Kidney (tissue), 14 donors: ENCODE measurements around the gene SEC22A. TPM values are rescaled to one million over a fixed set of nuclear protein-coding genes. Genes with fewer than 3 reads are reported as not detected.
"Not testable (repeated sequence)": the region's sequence is repeated elsewhere in the genome, so short reads cannot be mapped to it uniquely, and the experiment has no call there.

Experiments used
- DNase-seq, 5 donors: peaks; one replicate each; pipeline ENCODE4 v3.0.0-alpha.2; 2013 to 2020
- FAIRE-seq: peaks from 2 replicates; lab custom pipeline; 2012; peaks lifted over from hg19 to GRCh38; lab: Jason Lieb, UNC
- H3K27ac ChIP-seq, 2 donors: one replicate each; pipeline ENCODE4 v1.7.0; 2013; ENCODE audit warnings: low read depth in 2 of 2, low read length in 2 of 2, inconsistent platforms in 1 of 2
- H3K27me3 ChIP-seq: one replicate; pipeline ENCODE4 v1.7.1; 2013; ENCODE audit warnings: low read length, inconsistent platforms; ENCODE audit not compliant: control insufficient read depth, insufficient read depth
- H3K36me3 ChIP-seq, 3 donors: one replicate each; pipeline versions ENCODE4 v1.7.0 to v1.7.1; 2013; ENCODE audit warnings: low read length in 3 of 3, control low read depth in 1 of 3, inconsistent platforms in 1 of 3; ENCODE audit not compliant: insufficient read depth in 3 of 3, control insufficient read depth in 2 of 3
- H3K4me1 ChIP-seq, 3 donors: one replicate each; pipeline versions ENCODE4 v1.7.0 to v1.7.1; 2013; ENCODE audit warnings: low read length in 3 of 3, inconsistent platforms in 1 of 3, low read depth in 1 of 3; ENCODE audit not compliant: control insufficient read depth in 2 of 3, insufficient read depth in 2 of 3
- H3K4me3 ChIP-seq, 3 donors: one replicate each; pipeline versions ENCODE4 v1.7.0 to v1.8.1; 2013; ENCODE audit warnings: low read length in 3 of 3, control low read depth in 1 of 3, inconsistent platforms in 1 of 3
- H3K9ac ChIP-seq, 3 donors: one replicate each; pipeline versions ENCODE4 v1.7.0 to v1.7.1; 2013; ENCODE audit warnings: low read length in 3 of 3, control low read depth in 1 of 3, inconsistent platforms in 1 of 3
- H3K9me3 ChIP-seq, 3 donors: one replicate each; pipeline versions ENCODE4 v1.7.0 to v1.7.1; 2013; ENCODE audit warnings: low read length in 3 of 3, control low read depth in 1 of 3, inconsistent platforms in 1 of 3; ENCODE audit not compliant: control insufficient read depth in 2 of 3, insufficient read depth in 1 of 3
- CTCF ChIP-seq: IDR thresholded peaks from 3 replicates; pipeline ENCODE4 v1.5.1; 2012; ENCODE audit warnings: mild to moderate bottlenecking, moderate library complexity, borderline replicate concordance; ENCODE audit not compliant: insufficient read depth; ENCODE audit errors: extremely low read depth
- intact Hi-C: fragments of 100-400 bp; cut with DNase I; formaldehyde crosslinking; loops from one replicate; pipeline ENCODE4 v1.11.1; 2022
- polyA plus RNA-seq: library from polyadenylated mRNA; stranded (reverse); fragments of 350-450 nt; fragmentation: Illumina TruSeq; extraction: RNeasy Lipid Tissue Mini Kit (QIAGEN cat#74804); gene quantifications from one replicate; pipeline ENCODE4 v1.2.3, GENCODE V29; 2014; ENCODE audit warnings: low read depth, low replicate concordance; ENCODE audit not compliant: insufficient read depth
- total RNA-seq: library from RNA; stranded (reverse); fragmentation: NEBNext Ultra II Directional; extraction: Animal tissue kit (Norgen Biotek cat#: 25700); gene quantifications from one replicate; pipeline ENCODE4 v1.2.1, GENCODE V29; 2021
- donor health status: control.
- donor health status: control.
- donor health status: control.
- donor health status: control.
- donor health status: control.
- donor health status: DM: yes; HTN: yes; CAD: no.
- donor health status: Normal renal cell carcinoma (clear cell type).

SEC22A gene
- total and polyA plus RNA-seq, 2 donors from 2014 or later, result 14.8 to 18.6 TPM

GRCh38 chr3:123202451-123202850 is 708 bp downstream of the SEC22A start:
- Histone ChIP-seq H3K9me3 (no peaks in the 10 kb centered on the region), H3K27ac (peak overlapping the region; percentile 67 to 69), H3K36me3 (no peaks in the 10 kb centered on the region), H3K4me3 (peak overlapping the region; percentile 68 to 95 (median 95)), H3K4me1 (peaks cover 0 to 11% (median 3%) of the 10 kb centered on the region in 3 donors), H3K9ac (peak overlapping the region; percentile 60 to 97 (median 86)), H3K27me3 (no peaks in the 10 kb centered on the region)
- DNase-seq (peak in 2 of 5 donors; percentile 14 to 39), FAIRE-seq (no peak)
- TF ChIP-seq CTCF, result no peak
- intact Hi-C loops, result no loop called here

- no peaks in the 10 kb centered on the region for H3K27me3 ChIP-seq
- intact Hi-C loops, result no loop called here
- FAIRE-seq (no peak), DNase-seq (no peak)
- no peak overlapping the region for H3K9ac ChIP-seq
- peaks cover 0 to 2% (median 0%) of the 10 kb centered on the region in 3 donors for H3K36me3 ChIP-seq
- H3K4me1 ChIP-seq, result no peaks in the 10 kb centered on the region
- H3K9me3 ChIP-seq, result no peaks in the 10 kb centered on the region
- H3K27ac ChIP-seq, result no peak overlapping the region
- no peak for TF ChIP-seq CTCF
- no peak overlapping the region for H3K4me3 ChIP-seq
Measured at GRCh38 chr3:123218990-123219389, 17.2 kb downstream of the SEC22A start.

GRCh38 chr3:123221369-123221768 is 19.6 kb downstream of the SEC22A start:
- H3K36me3 ChIP-seq, H3K9me3 ChIP-seq, FAIRE-seq, H3K27ac ChIP-seq, DNase-seq, H3K9ac ChIP-seq, H3K4me3 ChIP-seq, H3K4me1 ChIP-seq, H3K27me3 ChIP-seq, intact Hi-C loops: not testable (repeated sequence)

- H3K27me3 ChIP-seq, result no peaks in the 10 kb centered on the region
- no peaks in the 10 kb centered on the region for H3K4me1 ChIP-seq
- no peak overlapping the region for H3K27ac ChIP-seq
- H3K9ac ChIP-seq, result no peak overlapping the region
- peaks cover 0 to 6% (median 0%) of the 10 kb centered on the region in 3 donors for H3K9me3 ChIP-seq
- H3K36me3 ChIP-seq, result peaks cover 2 to 6% (median 4%) of the 10 kb centered on the region in 3 donors
- peak in 3 of 5 donors; percentile 43 to 71 (median 58) for DNase-seq
- no peak for FAIRE-seq
- intact Hi-C loops, result no loop called here
- TF ChIP-seq CTCF, result no peak
- no peak overlapping the region for H3K4me3 ChIP-seq
Measured at GRCh38 chr3:123225016-123225415, 23.3 kb downstream of the SEC22A start.
